H1 (cell line): Measurements from ENCODE around the gene FRMD4A. TPM values are rescaled to one million over a fixed set of nuclear protein-coding genes. Genes with fewer than 3 reads are reported as not detected.

ENCODE experiments used
- CTCF ChIA-PET: fragments of 300-600 bp; sonication (Branson Sonifier 250); formaldehyde crosslinking; loops from one replicate; lab custom pipeline; 2021; ENCODE audit not compliant: partially characterized antibody; lab: Charles Lee
- POLR2A ChIA-PET: fragments of 300-600 bp; sonication (Branson Sonifier 250); formaldehyde crosslinking; loops from one replicate; lab custom pipeline; 2021; ENCODE audit warnings: inconsistent platforms; ENCODE audit not compliant: partially characterized antibody; lab: Charles Lee
- DNase-seq, 2 experiments: peaks; one replicate each; pipeline versions ENCODE4 v3.0.0 to v3.0.0-alpha.2; 2010 to 2022; ENCODE audit warnings: low spot score in 2 of 2, low read depth in 1 of 2, mixed read lengths in 1 of 2
- FAIRE-seq: peaks from 2 replicates; lab custom pipeline; 2011; peaks lifted over from hg19 to GRCh38; lab: Jason Lieb, UNC
- H2AFZ ChIP-seq: 2 replicates; pipeline ENCODE4 v1.8.1; 2012; ENCODE audit warnings: low read length, inconsistent platforms
- H2AK5ac ChIP-seq: 2 replicates; pipeline ENCODE4 v1.6.1; 2013; ENCODE audit warnings: low read depth, low read length
- H2BK120ac ChIP-seq: replicated peaks from 2 replicates; pipeline ENCODE3; 2013; ENCODE audit warnings: low read depth, low read length, inconsistent platforms
- H2BK12ac ChIP-seq: 2 replicates; pipeline ENCODE4 v1.6.1; 2013; ENCODE audit warnings: low read depth, low read length
- H2BK15ac ChIP-seq: 2 replicates; pipeline ENCODE4 v1.6.1; 2013; ENCODE audit warnings: low read length
- H2BK20ac ChIP-seq: 2 replicates; pipeline ENCODE4 v1.6.1; 2013; ENCODE audit warnings: low read length
- H2BK5ac ChIP-seq: 2 replicates; pipeline ENCODE4 v1.6.1; 2013; ENCODE audit warnings: low read depth, low read length
- H3K14ac ChIP-seq: 2 replicates; pipeline ENCODE4 v1.6.1; 2013; ENCODE audit warnings: inconsistent platforms; ENCODE audit not compliant: insufficient read length
- H3K18ac ChIP-seq: 2 replicates; pipeline ENCODE4 v1.6.1; 2013; ENCODE audit warnings: low read length; ENCODE audit errors: extremely low read depth
- H3K23ac ChIP-seq: 2 replicates; pipeline ENCODE4 v1.6.1; 2013; ENCODE audit warnings: inconsistent platforms; ENCODE audit not compliant: insufficient read length
- H3K23me2 ChIP-seq: 2 replicates; pipeline ENCODE4 v1.6.1; 2013; ENCODE audit warnings: low read depth, low read length
- H3K27ac ChIP-seq: 2 replicates; pipeline ENCODE4 v1.6.1; 2011; ENCODE audit warnings: low read depth, low read length, inconsistent platforms
- H3K27me3 ChIP-seq, 4 experiments: replicated peaks in 1 of 4; 1 replicate in 1 of 4; 2 replicates in 3 of 4; pipeline versions ENCODE4 v1.6.1 to v1.8.1; 2011 to 2013; ENCODE audit warnings: low read length in 3 of 4, mild to moderate bottlenecking in 3 of 4, inconsistent platforms in 2 of 4, mixed read lengths in 2 of 4, moderate library complexity in 1 of 4; ENCODE audit not compliant: control insufficient read depth in 3 of 4, insufficient read depth in 3 of 4; ENCODE audit errors: extremely low read depth in 1 of 4
- H3K36me3 ChIP-seq, 4 experiments: 2 replicates each; pipeline versions ENCODE4 v1.6.1 to v1.8.1; 2011 to 2013; ENCODE audit warnings: mild to moderate bottlenecking in 4 of 4, low read length in 3 of 4, moderate library complexity in 2 of 4, control low read depth in 1 of 4, inconsistent platforms in 1 of 4; ENCODE audit not compliant: insufficient read depth in 4 of 4, control insufficient read depth in 2 of 4
- H3K4ac ChIP-seq: replicated peaks from 2 replicates; pipeline ENCODE3; 2013; ENCODE audit warnings: low read length, low read depth, mixed read lengths, inconsistent platforms; ENCODE audit not compliant: insufficient read length
- H3K4me1 ChIP-seq, 4 experiments: replicated peaks in 1 of 4; 1 replicate in 1 of 4; 2 replicates in 3 of 4; pipeline versions ENCODE4 v1.6.1 to v1.8.1; 2011 to 2013; ENCODE audit warnings: low read length in 3 of 4, inconsistent platforms in 2 of 4, mixed read lengths in 1 of 4; ENCODE audit not compliant: insufficient read depth in 4 of 4, control insufficient read depth in 3 of 4
- H3K4me2 ChIP-seq, 2 experiments: 2 replicates each; pipeline versions ENCODE4 v1.6.1 to v1.8.1; 2011 to 2013; ENCODE audit warnings: low read depth in 2 of 2, low read length in 2 of 2, control low read depth in 1 of 2, inconsistent platforms in 1 of 2, mild to moderate bottlenecking in 1 of 2; ENCODE audit not compliant: insufficient read depth in 1 of 2
- H3K4me3 ChIP-seq, 4 experiments: fragments of 200-600, 300-600 bp in 1 of 4; sonication (generic), shearing (Covaris generic), sonication (Bioruptor Twin) in 1 of 4; 2 replicates each; pipeline versions ENCODE4 v1.5.1 to v1.8.1; 2011 to 2016; ENCODE audit warnings: low read length in 4 of 4, low read depth in 3 of 4, control low read depth in 2 of 4, inconsistent platforms in 2 of 4, mild to moderate bottlenecking in 2 of 4, mixed read lengths in 1 of 4, moderate library complexity in 1 of 4; ENCODE audit not compliant: insufficient read depth in 2 of 4; ENCODE audit errors: extremely low read depth in 1 of 4
- H3K56ac ChIP-seq: replicated peaks from 2 replicates; pipeline ENCODE3; 2013; ENCODE audit warnings: low read depth, mild to moderate bottlenecking, mixed read lengths, low read length, inconsistent platforms; ENCODE audit not compliant: insufficient read length
- H3K79me1 ChIP-seq: 2 replicates; pipeline ENCODE4 v1.6.1; 2013; ENCODE audit warnings: low read depth, low read length, control low read depth
- H3K79me2 ChIP-seq, 2 experiments: 2 replicates each; pipeline versions ENCODE4 v1.6.1 to v1.8.1; 2012 to 2013; ENCODE audit warnings: low read length in 2 of 2, mild to moderate bottlenecking in 2 of 2, inconsistent platforms in 1 of 2; ENCODE audit not compliant: insufficient read depth in 2 of 2, control insufficient read depth in 1 of 2
- H3K9ac ChIP-seq, 4 experiments: replicated peaks in 1 of 4; 1 replicate in 1 of 4; 2 replicates in 3 of 4; pipeline versions ENCODE4 v1.6.1 to v1.8.1; 2011 to 2013; ENCODE audit warnings: low read depth in 3 of 4, low read length in 3 of 4, control low read depth in 2 of 4, mild to moderate bottlenecking in 2 of 4, moderate library complexity in 2 of 4, inconsistent platforms in 1 of 4; ENCODE audit errors: extremely low read depth in 1 of 4
- H3K9me3 ChIP-seq, 2 experiments: 2 replicates each; pipeline versions ENCODE4 v1.6.1 to v1.8.1; 2012 to 2013; ENCODE audit warnings: mild to moderate bottlenecking in 2 of 2, moderate library complexity in 2 of 2, control low read depth in 1 of 2, inconsistent platforms in 1 of 2, low read depth in 1 of 2, low read length in 1 of 2, mixed read lengths in 1 of 2; ENCODE audit not compliant: insufficient read depth in 2 of 2
- H4K20me1 ChIP-seq, 2 experiments: replicated peaks in 1 of 2; 2 replicates each; pipeline versions ENCODE3 to v1.8.1; 2011 to 2013; ENCODE audit warnings: inconsistent platforms in 2 of 2, low read length in 2 of 2, mild to moderate bottlenecking in 1 of 2; ENCODE audit not compliant: insufficient read depth in 2 of 2, control insufficient read depth in 1 of 2
- H4K5ac ChIP-seq: 2 replicates; pipeline ENCODE4 v1.6.1; 2013; ENCODE audit warnings: low read length, low read depth, mixed read lengths, inconsistent platforms; ENCODE audit not compliant: insufficient read length
- H4K8ac ChIP-seq: 2 replicates; pipeline ENCODE4 v1.8.0; 2013; ENCODE audit warnings: mild to moderate bottlenecking, moderate library complexity, low read length, inconsistent platforms; ENCODE audit not compliant: insufficient read depth; ENCODE audit errors: extremely low read depth
- H4K91ac ChIP-seq: replicated peaks from 2 replicates; pipeline ENCODE3; 2013; ENCODE audit warnings: low read length, mixed read lengths, inconsistent platforms; ENCODE audit not compliant: insufficient read length
- CBX8 ChIP-seq: fragments of 300-800, 300-1000 bp; sonication (generic); IDR thresholded peaks from 2 replicates; pipeline ENCODE4 v1.7.1; 2016; ENCODE audit warnings: low read depth, low read length, borderline replicate concordance
- CHD2 ChIP-seq: IDR thresholded peaks from 2 replicates; pipeline ENCODE4 v1.6.1; 2012; ENCODE audit warnings: low read length, improper control_type of control experiment
- CTBP2 ChIP-seq: IDR thresholded peaks from 2 replicates; pipeline ENCODE4 v1.7.0; 2011; ENCODE audit warnings: borderline replicate concordance, mild to moderate bottlenecking, moderate library complexity, mixed read lengths, low read length; ENCODE audit not compliant: insufficient read depth, insufficient read length
- EGR1 ChIP-seq: IDR thresholded peaks from 2 replicates; pipeline ENCODE4 v1.6.1; 2011; ENCODE audit warnings: low read depth, low read length, borderline replicate concordance
- GTF2F1 ChIP-seq: IDR thresholded peaks from 2 replicates; pipeline ENCODE4 v1.6.1; 2012; ENCODE audit warnings: low read depth, low read length, improper control_type of control experiment, borderline replicate concordance
- JUN ChIP-seq: IDR thresholded peaks from 2 replicates; pipeline ENCODE4 v1.6.1; 2011; ENCODE audit warnings: low read depth, mild to moderate bottlenecking, improper control_type of control experiment, low read length
- KDM1A ChIP-seq: fragments of 200-600, 300-600 bp; sonication (generic); IDR thresholded peaks from 2 replicates; pipeline ENCODE4 v1.7.1; 2016; ENCODE audit warnings: mild to moderate bottlenecking, low read length, borderline replicate concordance
- RAD21 ChIP-seq, 2 experiments: IDR thresholded peaks in 1 of 2; conservative IDR thresholded peaks in 1 of 2; 2 replicates each; pipeline ENCODE4 v1.6.1; 2011; ENCODE audit warnings: low read depth in 2 of 2, low read length in 2 of 2, improper control_type of control experiment in 1 of 2, inconsistent platforms in 1 of 2, mild to moderate bottlenecking in 1 of 2, moderate library complexity in 1 of 2
- SP2 ChIP-seq: IDR thresholded peaks from 2 replicates; pipeline ENCODE4 v1.6.1; 2012; ENCODE audit warnings: mild to moderate bottlenecking, low read length, inconsistent platforms
- SP4 ChIP-seq: IDR thresholded peaks from 2 replicates; pipeline ENCODE4 v1.6.1; 2012; ENCODE audit warnings: low read length, inconsistent platforms
- SUZ12 ChIP-seq: fragments of 200-600 bp; sonication (generic); IDR thresholded peaks from 2 replicates; pipeline ENCODE4 v1.6.1; 2012; ENCODE audit warnings: mild to moderate bottlenecking, inconsistent platforms, low read length, moderate library complexity, mixed read lengths
- TAF7 ChIP-seq: optimal IDR thresholded peaks from 2 replicates; pipeline ENCODE3; 2011; ENCODE audit warnings: low read depth, mild to moderate bottlenecking, inconsistent platforms, low read length, moderate library complexity, borderline replicate concordance
- TCF12 ChIP-seq: IDR thresholded peaks from 2 replicates; pipeline ENCODE4 v1.6.1; 2011; ENCODE audit warnings: low read depth, mild to moderate bottlenecking, low read length
- WGBS, 2 experiments: shearing (Covaris generic) in 1 of 2; methylation state at CpG; one replicate each; pipeline versions ENCODE4 v1.1.6 to v1.1.7; 2013 to 2015; ENCODE audit warnings: low lambda C conversion rate in 2 of 2, mixed read lengths in 2 of 2, inconsistent platforms in 1 of 2, low coverage in 1 of 2, missing lambda C conversion rate in 1 of 2; ENCODE audit not compliant: insufficient replicate concordance in 2 of 2, insufficient coverage in 1 of 2, insufficient read length in 1 of 2; ENCODE audit errors: extremely low coverage in 1 of 2, missing lambda C conversion rate in 1 of 2; 5-methylcytosine and 5-hydroxymethylcytosine counted together
- polyA plus RNA-seq, 7 experiments: library from polyadenylated mRNA; depleted of rRNA in 3 of 7; stranded (reverse) in 5 of 7; unstranded in 2 of 7; fragments of >200 nt in 5 of 7; fragments of 200-250 nt in 2 of 7; gene quantifications; 1 replicate in 5 of 7; 2 replicates in 1 of 7; 4 replicates in 1 of 7; pipeline versions ENCODE4 v1.2.1 to v1.2.3, GENCODE V29; 2011 to 2013; ENCODE audit warnings: missing spikeins in 2 of 7, mixed read lengths in 2 of 7
- total RNA-seq: library from RNA; stranded (reverse); fragmentation: NEBNext Ultra II Directional; extraction: Animal tissue kit (Norgen Biotek cat#: 25700); gene quantifications from 2 replicates; pipeline ENCODE4 v1.2.1, GENCODE V29; 2021
- TF ChIP-seq, protein P1 (sequence below): IDR thresholded peaks from 2 replicates; pipeline ENCODE4 v1.6.1; 2012; ENCODE audit warnings: inconsistent platforms

FRMD4A gene
- total and polyA plus RNA-seq, 2 of the 8 experiments (the other 6 are each of a cell fraction or from before 2014, with no cell fraction given): 38.6 to 39.6 TPM

DNA sequence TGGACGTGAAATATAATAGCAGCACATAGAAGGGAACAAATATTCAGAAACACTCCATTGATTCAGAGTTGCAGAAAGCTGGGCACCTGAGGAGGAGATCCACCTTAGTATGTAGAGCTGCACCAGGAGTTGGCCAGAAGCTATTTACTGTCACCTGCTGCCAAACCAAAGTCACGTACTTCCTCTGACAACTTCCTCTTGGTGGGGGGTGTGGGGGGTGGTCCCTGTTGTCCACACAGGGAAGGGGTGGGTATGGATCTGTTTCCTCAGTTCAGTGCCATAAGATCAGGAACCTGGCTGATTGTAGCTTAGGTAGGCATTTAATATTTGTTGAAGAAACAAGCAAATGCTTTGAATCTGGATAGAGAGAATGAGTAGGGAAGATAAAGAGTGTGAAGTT is 264.6 kb downstream of the FRMD4A start:
- H2BK5ac ChIP-seq: no peak overlapping the region
- no peak overlapping the region for H3K27ac ChIP-seq
- H3K4ac ChIP-seq: no peak overlapping the region
- no peaks in the 10 kb centered on the region for H3K36me3 ChIP-seq
- H3K23me2 ChIP-seq: peaks cover 2% of the 10 kb centered on the region; the same call in 1 of the 2 replicates
- no peak for DNase-seq
- no peak overlapping the region for H2AFZ ChIP-seq
- no peak overlapping the region for H2BK12ac ChIP-seq
- H3K27me3 ChIP-seq: no peaks in the 10 kb centered on the region
- no peaks in the 10 kb centered on the region for H4K20me1 ChIP-seq
- no peak overlapping the region for H4K8ac ChIP-seq
- H3K4me3 ChIP-seq: no peak overlapping the region
- H2BK20ac ChIP-seq: no peak overlapping the region
- H3K4me1 ChIP-seq: no peaks in the 10 kb centered on the region
- WGBS, 2 experiments: 75% methylated on average over 2 of the region's 2 CpGs; no CpG with 5 or more reads in 1 of the 2 experiments
- FAIRE-seq: no peak
- H3K79me2 ChIP-seq: no peaks in the 10 kb centered on the region
- no peaks in the 10 kb centered on the region for H3K9me3 ChIP-seq
- H4K91ac ChIP-seq: no peak overlapping the region
- no peak overlapping the region for H3K23ac ChIP-seq
- H3K79me1 ChIP-seq: no peaks in the 10 kb centered on the region
- no peak overlapping the region for H3K9ac ChIP-seq
- H2AK5ac ChIP-seq: no peak overlapping the region
- H3K4me2 ChIP-seq: no peak overlapping the region
- H3K56ac ChIP-seq: no peak overlapping the region
- H3K14ac ChIP-seq: no peak overlapping the region
- H4K5ac ChIP-seq: no peak overlapping the region
- H3K18ac ChIP-seq: no peak overlapping the region
- no peak overlapping the region for H2BK15ac ChIP-seq
- ChIA-PET POLR2A (interaction anchor here (0.8 kb wide), 1 partner anchor 8 kb away, joined by 3 read pairs; no protein-coding TSS in a partner anchor), CTCF (interaction anchor here (0.6 to 0.7 kb wide), 2 partner anchors 23 to 34 kb away, joined by 3 to 4 read pairs; no protein-coding TSS in a partner anchor)
- no peak overlapping the region for H2BK120ac ChIP-seq
- no peak for TF ChIP-seq JUN
- TF ChIP-seq SP2: no peak
- no peak for TF ChIP-seq SUZ12
- TF ChIP-seq CTBP2: no peak
- TF ChIP-seq SP4: no peak
- TF ChIP-seq, protein P1, sequence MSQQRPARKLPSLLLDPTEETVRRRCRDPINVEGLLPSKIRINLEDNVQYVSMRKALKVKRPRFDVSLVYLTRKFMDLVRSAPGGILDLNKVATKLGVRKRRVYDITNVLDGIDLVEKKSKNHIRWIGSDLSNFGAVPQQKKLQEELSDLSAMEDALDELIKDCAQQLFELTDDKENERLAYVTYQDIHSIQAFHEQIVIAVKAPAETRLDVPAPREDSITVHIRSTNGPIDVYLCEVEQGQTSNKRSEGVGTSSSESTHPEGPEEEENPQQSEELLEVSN: no peak
- no peak for TF ChIP-seq TCF12
- no peak for TF ChIP-seq EGR1
- no peak for TF ChIP-seq GTF2F1
- no peak for TF ChIP-seq KDM1A
- no peak for TF ChIP-seq TAF7
- TF ChIP-seq CHD2: no peak
- TF ChIP-seq CBX8: no peak
- no peak for TF ChIP-seq RAD21 (IDR thresholded peaks at IDR 0.05 in 1 of 2, conservative IDR thresholded peaks at IDR 0.05 in 1 of 2; ENCODE audit: low read depth in 2 of 2, low read length in 2 of 2)
